NCI-H2081 (cell line): Measurements from ENCODE around the gene SDHAF2.
"Not testable (repeated sequence)": the region's sequence is repeated elsewhere in the genome, so short reads cannot be mapped to it uniquely, and the experiment has no call there.

Source experiments
- DNase-seq, 2 experiments: peaks; one replicate each; lab custom pipeline; 2025; lab: John Stamatoyannopoulos, UW

SDHAF2 gene

DNA sequence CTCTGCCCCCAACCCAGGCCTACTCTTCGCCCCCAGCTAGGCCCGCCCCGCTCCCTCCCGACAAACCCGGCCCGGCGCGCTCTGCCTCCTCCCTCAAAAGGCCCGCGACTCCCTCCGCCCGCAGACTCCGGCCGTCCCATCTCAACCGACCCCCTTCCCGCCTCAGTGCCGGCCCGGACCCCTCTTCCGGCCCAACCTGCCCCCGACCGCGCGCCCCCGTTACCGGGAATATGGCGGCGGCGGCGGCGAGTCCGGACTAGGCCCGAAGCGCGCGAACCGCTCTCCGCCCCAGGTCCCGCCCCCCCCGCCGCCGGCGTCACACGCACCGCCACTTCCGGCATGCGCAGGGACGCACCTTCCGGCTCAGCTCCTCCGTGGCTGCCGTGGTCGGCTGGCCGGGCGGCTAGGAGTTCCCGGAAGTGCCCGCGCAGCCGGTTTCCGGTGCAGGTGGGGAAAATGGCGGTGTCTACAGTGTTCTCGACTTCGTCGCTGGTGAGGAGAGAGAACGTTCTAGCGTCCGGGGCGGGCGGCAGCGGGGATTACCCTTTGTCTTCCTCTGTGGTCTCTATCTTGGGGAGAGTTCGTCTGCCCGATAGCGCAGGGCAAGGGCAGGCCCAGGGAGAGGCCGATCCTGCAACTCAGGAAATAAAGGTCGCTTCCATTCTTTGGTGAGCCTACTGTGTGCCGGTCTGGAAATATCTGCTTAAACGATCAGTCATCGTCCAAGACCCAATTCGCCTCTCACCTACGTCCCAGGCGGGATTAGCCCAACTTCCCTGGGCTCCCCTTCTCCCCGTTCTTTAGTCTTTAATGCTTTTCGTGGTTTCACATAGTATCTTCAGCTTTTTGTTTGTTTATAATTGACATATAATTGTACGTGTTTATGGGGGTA is at the start of gene SDHAF2, which contains the start of gene CPSF7:
Gene SDHAF2, plus strand, starts transcription at position 434 of the 892 bp plus-strand sequence. Its CDS starts 23 bp downstream, at position 457.
Gene CPSF7, minus strand, starts transcription at position 285 of the 892 bp plus-strand sequence. CDS start 740 bp downstream, outside the sequence.
- DNase-seq = peak; percentile 94 to 97

DNA sequence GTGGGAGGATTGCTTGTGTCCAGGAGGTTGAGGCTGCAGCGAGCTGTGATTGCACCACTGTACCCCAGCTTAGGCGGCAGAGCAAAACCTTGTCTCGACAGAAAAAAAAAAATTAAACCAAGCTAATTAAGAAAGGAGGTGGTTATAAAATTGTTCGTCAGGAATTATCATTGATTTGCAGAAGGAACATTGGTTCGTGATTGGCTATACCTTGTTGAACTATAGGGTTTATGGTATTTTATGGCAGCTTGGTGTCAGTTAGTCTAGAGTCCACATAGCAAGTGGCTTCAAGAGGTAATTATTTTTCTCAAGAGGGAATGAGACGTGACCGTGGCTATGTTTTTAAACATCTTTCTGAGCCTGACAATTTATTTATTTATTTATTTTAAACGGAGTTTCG is 49.0 kb upstream of the SDHAF2 start:
- no peak for DNase-seq

- not testable (repeated sequence) for DNase-seq
Measured at GRCh38 chr11:61383859-61384258, 46.1 kb upstream of the SDHAF2 start.

DNA sequence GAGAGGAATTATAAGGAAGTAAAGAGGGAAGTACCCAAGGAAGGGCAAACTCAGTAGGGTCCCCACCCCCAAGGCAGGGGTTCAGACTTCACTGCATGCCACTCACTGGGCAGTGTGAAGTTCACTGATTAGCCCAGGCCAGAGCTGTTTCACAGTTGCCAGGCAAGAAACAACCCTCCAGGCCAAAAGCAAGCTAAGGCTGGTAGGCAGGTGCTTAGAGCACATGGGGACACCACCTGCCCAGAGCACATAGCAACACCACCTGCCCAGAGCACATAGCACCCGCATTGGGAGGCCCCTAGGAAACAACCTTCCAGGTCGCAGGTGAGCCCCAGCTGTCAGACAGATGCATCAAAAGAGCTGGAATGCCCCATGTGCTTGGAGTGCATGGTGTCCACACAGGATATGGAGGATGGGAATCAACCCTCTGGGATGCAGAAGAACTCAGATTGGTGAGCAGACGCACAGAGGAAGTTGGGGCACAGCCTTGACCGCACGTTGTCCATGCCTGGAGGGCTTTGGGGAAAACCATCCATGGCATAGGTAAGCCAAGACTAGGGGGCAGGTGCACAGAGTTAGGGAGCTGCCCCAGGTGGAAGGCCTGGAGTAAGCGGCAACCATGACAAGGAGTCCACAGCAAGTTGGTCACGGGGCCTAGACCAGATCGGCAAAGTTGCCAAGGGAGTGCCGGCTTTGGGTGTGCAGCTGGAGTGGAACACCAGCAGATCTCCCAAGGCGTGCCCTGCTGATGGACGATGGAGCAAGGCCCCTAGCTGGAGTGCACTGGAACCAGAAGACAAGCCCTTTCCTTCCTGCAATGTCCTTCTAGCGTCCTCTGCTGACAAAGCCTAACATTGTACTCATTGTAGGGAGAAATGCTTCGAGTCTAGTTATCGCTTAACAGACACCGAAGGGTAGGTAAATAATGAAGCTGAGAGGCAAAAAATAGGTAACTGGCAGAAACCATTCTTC is 45.4 kb upstream of the SDHAF2 start:
- peak; percentile 20 to 69 for DNase-seq

DNA sequence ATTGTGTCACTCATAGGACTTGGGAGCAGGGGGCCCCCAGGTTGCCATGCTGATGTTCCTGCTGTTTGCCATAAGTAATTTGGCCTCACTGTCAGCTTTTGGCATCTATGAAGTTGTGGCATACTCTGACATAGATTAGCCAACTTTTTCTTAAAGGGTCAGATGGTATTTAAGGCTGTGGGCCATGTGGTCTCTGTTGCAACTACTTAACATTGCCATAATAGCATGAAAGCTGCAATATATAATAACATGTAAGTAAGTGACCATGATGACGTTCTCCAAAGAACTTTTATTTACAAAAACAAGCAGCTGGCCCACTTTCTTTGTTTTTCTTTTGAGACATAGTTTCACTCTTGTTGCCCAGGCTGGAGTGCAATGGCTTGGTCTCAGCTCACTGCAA is 39.8 kb upstream of the SDHAF2 start:
- no peak for DNase-seq

- DNase-seq = no peak
Measured at GRCh38 chr11:61392981-61393595, 36.8 kb upstream of the SDHAF2 start.

- no peak for DNase-seq
Measured at GRCh38 chr11:61401173-61401572, 28.8 kb upstream of the SDHAF2 start.

DNA sequence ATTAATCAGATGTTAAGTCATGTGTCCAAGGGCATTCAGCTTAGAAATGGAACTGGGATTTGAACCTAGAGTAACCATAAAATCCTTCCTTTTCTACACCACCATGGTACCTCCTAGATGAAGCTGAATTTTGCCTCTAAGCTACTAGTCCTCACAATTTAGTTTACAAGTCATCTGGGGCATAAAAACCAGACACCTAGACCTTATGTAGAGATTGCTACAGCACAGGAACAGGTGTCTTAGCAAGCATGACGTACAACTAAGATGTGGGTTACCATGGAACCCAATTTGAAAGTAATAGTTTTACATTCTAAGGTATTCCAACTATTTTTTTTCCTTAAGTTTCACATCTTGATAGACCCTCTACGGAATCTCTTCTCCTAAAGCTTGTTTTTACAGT is 28.4 kb upstream of the SDHAF2 start:
- no peak for DNase-seq

DNA sequence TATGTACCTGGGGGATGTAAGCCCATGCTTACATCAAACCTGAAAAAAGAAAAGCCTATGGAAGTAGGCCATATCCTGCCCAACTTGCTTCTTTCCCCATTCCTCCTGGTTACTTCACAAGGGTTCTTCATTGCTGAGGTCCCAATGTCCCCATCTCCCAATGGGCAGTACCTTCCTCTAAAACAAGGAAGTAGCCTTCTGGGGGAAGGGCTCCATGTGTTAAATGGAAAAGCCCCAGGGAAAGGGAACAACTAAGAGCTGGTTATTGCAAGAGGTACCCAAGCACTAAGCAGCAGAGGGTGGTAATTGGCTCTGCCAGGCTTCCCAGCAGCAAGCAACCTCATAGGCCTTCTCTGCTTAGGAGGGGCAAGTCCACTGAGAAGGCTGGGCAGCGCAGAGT is 26.3 kb upstream of the SDHAF2 start:
- DNase-seq = no peak

DNA sequence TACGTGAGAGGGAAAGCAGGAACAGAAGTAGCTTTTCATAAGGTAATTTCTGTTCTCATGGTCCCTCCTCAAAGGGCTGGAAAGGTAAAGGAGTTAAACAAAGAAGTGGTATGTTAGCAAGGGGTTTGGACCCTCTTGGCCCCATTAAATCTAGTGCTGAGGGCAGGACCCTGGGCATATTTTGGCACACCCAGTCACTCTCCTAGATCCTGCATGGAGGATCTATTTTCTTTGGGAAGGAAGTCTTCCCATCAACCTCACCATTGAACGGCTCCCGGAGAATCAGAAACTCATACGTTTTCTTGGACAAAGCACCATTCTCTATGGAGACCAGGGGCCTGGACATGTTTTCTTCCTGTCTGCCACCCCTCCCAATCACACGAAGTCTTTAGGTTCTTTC is 25.8 kb upstream of the SDHAF2 start:
- no peak for DNase-seq

DNA sequence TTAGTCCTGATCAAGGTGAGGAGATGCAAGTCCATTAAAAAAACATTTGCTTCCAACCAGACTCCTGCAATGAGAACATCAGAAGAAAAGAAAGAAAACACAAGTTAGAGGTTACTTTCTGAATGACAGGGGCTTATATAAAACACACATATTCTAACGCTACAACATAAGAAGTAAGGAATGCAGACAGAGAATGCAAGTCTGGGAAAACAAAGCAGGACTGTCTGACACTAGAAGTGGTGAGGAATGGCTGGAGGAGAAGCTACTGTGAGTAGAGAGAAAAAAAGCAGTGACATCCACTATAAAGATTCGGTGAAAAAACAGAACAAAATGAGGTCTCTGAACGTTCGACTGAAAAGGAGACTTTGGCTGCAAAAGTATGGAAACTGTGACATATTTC is 25.3 kb upstream of the SDHAF2 start:
- no peak for DNase-seq

- no peak for DNase-seq
Measured at GRCh38 chr11:61406067-61406466, 23.9 kb upstream of the SDHAF2 start.

GRCh38 chr11:61406991-61407728 is 22.8 kb upstream of the SDHAF2 start:
- DNase-seq = no peak

DNA sequence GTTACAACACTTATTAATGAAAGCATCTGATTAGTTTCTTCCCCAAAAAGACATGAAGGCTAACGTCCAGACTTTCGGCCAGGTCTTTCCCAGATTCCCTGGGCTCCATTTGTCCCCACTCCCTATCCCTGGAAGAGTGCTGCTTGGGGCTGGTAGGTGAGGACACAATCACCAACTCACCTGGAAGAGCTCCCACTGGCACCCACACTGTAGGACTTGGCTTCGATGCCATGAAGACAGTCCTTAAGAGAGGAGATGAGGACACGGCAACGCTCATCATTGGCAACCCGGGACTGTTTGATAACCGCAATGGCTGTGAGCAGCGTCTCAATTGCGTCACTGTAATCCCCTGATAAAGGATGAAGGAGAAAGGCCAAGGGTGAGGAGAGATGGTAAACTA is 18.3 kb upstream of the SDHAF2 start:
- DNase-seq = no peak

DNA sequence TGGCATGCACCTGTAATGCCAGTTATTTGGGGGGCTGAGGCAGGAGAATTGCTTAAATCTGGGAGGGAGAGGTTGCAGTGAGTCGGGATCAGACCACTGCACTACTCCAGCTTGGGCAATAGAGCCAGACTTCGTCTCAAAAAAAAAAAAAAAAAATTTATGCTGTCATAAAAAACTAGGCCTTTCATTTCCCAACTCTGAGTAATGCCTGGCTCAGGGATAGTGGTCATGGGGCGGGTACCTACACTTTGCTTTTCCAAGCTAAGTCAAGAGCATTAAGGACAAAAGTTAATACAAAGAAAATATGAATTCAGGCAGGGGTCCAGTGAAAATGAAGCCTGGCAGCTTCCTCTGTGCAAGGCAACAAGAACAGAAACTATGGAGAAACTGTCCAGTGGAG is 16.4 kb upstream of the SDHAF2 start:
- no peak for DNase-seq

- no peak for DNase-seq
Measured at GRCh38 chr11:61414547-61414946, 15.4 kb upstream of the SDHAF2 start.

- no peak for DNase-seq
Measured at GRCh38 chr11:61415381-61415780, 14.5 kb upstream of the SDHAF2 start.

DNA sequence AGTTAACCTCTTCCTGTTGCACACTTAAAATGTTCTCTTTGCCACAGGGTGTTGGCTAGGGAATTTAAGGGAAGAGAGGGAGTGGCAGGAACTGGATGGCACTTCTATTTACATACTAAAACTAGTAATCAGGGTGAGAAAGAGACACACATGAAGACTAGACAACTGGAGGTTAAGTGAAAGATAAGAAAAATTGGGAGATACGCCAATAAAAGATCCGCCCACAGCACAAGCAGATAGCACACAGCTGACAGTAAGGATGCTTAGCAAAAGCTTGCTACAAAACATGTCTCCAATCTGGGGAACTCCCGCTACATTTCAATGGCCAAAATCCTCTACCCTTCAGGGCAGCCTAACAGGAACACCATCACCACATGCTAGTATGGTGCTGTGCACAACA is 13.0 kb upstream of the SDHAF2 start:
- no peak for DNase-seq

GRCh38 chr11:61417670-61418069 is 12.3 kb upstream of the SDHAF2 start:
- DNase-seq = no peak

DNA sequence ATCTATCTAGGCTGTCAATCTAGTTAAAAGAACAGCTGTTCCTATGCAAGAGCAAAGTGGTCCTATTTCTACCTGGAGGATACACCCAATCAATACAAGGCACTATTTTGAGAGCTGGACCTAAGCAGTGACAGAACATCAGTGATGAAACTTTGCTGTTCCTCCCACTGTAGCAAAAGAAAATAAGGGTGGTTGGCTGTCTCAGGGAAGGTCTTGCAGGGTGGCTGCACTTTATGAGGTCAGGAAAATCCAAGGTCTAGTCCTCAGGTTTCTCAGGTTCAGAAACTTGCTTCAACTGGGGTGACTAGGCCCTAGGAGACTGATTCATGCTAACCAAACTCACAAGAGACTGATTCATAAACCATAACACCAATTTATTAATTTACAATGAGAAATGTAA is 11.8 kb upstream of the SDHAF2 start:
- DNase-seq = no peak

DNA sequence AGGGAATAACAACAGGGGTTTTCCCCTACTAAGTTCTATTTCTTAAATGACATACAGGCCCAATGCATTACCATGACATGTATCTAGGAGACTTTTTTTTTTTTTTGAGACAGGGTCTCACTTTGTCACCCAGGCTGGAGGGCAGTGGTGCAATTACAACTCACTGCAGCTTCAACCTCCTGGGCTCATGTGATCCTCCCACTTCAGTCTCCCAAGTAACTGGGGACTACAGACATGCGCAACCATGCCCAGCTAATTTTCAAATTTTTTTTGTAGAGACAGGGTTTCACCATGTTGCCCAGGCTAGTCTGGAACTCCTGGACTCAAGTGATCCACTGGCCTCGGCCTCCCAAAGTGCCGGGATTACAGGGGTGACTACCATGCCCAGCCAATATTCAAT is 7.7 kb upstream of the SDHAF2 start:
- no peak for DNase-seq
